Measurements from ENCODE around the gene HSPA12A. TPM values are rescaled to one million over a fixed set of nuclear protein-coding genes. Genes with fewer than 3 reads are reported as not detected.

HSPA12A gene
- total RNA-seq, 1 experiment from 2014 or later: 2.4 TPM

DNA sequence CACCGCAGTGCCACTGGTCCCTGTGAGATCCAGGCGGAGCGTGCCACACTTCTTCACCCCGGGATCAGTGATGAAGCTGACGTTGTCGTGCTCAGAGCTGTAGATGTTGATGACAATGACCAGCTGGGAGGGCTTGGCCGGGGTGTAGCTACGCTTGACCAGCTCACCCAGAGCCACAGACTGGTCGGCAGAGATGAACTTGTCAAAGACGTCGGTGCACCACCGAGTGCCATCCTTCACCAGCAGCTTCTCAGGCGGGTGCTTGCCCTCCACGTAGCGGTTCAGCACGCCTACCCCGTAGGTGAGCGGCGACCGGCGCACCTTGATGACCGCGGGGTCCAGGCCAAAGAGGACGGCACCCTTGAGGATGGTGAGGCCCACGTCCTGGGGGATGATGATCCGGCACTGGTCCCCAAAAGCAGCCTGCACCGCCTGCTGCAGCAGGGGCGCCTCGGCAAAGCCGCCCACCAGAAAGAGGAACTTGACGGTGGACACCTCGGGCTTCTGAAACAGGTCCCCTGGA lies 67.4 kb downstream of the HSPA12A start:
- no TSS peak for BruUV-seq (replicated peaks)
- CTCF ChIA-PET: no interaction called here
- no peak for DNase-seq
- TF ChIP-seq, protein P1, sequence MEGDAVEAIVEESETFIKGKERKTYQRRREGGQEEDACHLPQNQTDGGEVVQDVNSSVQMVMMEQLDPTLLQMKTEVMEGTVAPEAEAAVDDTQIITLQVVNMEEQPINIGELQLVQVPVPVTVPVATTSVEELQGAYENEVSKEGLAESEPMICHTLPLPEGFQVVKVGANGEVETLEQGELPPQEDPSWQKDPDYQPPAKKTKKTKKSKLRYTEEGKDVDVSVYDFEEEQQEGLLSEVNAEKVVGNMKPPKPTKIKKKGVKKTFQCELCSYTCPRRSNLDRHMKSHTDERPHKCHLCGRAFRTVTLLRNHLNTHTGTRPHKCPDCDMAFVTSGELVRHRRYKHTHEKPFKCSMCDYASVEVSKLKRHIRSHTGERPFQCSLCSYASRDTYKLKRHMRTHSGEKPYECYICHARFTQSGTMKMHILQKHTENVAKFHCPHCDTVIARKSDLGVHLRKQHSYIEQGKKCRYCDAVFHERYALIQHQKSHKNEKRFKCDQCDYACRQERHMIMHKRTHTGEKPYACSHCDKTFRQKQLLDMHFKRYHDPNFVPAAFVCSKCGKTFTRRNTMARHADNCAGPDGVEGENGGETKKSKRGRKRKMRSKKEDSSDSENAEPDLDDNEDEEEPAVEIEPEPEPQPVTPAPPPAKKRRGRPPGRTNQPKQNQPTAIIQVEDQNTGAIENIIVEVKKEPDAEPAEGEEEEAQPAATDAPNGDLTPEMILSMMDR (IDR thresholded peaks at IDR 0.05; ENCODE audit: unreplicated experiment): no peak
- Mint-ChIP-seq H3K4me1 (ENCODE audit: low read depth, unreplicated experiment) (no peaks in the 10 kb centered on the region), H3K36me3 (ENCODE audit: insufficient read depth, unreplicated experiment) (no peaks in the 10 kb centered on the region), H3K4me3 (ENCODE audit: low read depth, unreplicated experiment) (no peak overlapping the region), H3K9me3 (ENCODE audit: low read depth, unreplicated experiment) (no peaks in the 10 kb centered on the region), H3K27ac (ENCODE audit: unreplicated experiment) (no peak overlapping the region), H3K27me3 (ENCODE audit: unreplicated experiment) (peaks cover 13% of the 10 kb centered on the region)
- intact Hi-C loops (cut with micrococcal nuclease; ENCODE audit: unreplicated experiment): no loop called here

DNA sequence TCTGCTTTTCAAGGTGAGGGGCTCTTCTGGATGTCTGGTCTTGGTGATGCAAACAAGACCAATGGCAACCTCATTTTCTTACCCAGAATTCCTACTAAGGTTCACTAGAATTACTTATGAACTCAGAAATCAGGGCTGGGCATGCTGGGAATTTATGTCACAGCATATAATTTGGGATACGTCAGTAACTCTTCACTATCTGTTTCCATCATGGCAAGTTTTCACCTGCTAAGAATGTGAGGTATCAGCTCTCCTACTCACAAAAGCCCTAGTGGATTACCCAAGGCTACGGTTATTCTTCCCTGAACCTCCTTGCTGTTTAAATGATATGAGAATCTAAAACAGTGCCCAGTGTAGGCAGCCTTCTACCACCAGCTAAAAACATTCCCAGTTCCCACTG lies 68.5 kb downstream of the HSPA12A start:
- Mint-ChIP-seq H3K4me1 (ENCODE audit: low read depth, unreplicated experiment) (no peaks in the 10 kb centered on the region), H3K9me3 (ENCODE audit: low read depth, unreplicated experiment) (no peaks in the 10 kb centered on the region), H3K4me3 (ENCODE audit: low read depth, unreplicated experiment) (no peak overlapping the region), H3K27me3 (ENCODE audit: unreplicated experiment) (peaks cover 13% of the 10 kb centered on the region), H3K36me3 (ENCODE audit: insufficient read depth, unreplicated experiment) (no peaks in the 10 kb centered on the region), H3K27ac (ENCODE audit: unreplicated experiment) (no peak overlapping the region)
- intact Hi-C loops (cut with micrococcal nuclease; ENCODE audit: unreplicated experiment): no loop called here
- TF ChIP-seq, protein P1 (IDR thresholded peaks at IDR 0.05; ENCODE audit: unreplicated experiment): no peak
- CTCF ChIA-PET: no interaction called here
- no TSS peak for BruUV-seq (replicated peaks)
- no peak for DNase-seq

DNA sequence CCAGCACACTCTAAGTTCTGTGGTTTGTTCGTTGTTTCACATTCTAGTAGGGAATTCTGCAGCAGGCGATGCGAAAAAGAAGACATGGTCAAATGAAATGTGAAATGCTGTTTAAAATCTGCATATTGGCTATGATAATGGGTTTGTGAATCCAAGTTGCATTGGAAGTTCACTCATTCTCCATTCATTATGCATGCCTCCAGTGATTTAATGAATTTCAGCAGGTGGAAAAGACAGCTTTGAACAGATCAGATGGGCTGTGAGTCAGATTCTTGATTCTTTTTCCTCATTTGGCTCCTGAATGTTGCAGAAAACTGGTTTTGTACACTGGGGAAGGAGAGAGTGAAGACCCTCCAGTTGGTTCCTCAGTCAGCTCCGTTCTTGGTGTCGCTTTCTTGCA lies 69.5 kb downstream of the HSPA12A start:
- Mint-ChIP-seq H3K4me1 (ENCODE audit: low read depth, unreplicated experiment) (no peaks in the 10 kb centered on the region), H3K27me3 (ENCODE audit: unreplicated experiment) (peaks cover 20% of the 10 kb centered on the region), H3K9me3 (ENCODE audit: low read depth, unreplicated experiment) (no peaks in the 10 kb centered on the region), H3K27ac (ENCODE audit: unreplicated experiment) (no peak overlapping the region), H3K36me3 (ENCODE audit: insufficient read depth, unreplicated experiment) (no peaks in the 10 kb centered on the region), H3K4me3 (ENCODE audit: low read depth, unreplicated experiment) (no peak overlapping the region)
- intact Hi-C loops (cut with micrococcal nuclease; ENCODE audit: unreplicated experiment): no loop called here
- BruUV-seq (replicated peaks): no TSS peak
- no peak for DNase-seq
- TF ChIP-seq, protein P1 (IDR thresholded peaks at IDR 0.05; ENCODE audit: unreplicated experiment): no peak
- CTCF ChIA-PET: no interaction called here

DNA sequence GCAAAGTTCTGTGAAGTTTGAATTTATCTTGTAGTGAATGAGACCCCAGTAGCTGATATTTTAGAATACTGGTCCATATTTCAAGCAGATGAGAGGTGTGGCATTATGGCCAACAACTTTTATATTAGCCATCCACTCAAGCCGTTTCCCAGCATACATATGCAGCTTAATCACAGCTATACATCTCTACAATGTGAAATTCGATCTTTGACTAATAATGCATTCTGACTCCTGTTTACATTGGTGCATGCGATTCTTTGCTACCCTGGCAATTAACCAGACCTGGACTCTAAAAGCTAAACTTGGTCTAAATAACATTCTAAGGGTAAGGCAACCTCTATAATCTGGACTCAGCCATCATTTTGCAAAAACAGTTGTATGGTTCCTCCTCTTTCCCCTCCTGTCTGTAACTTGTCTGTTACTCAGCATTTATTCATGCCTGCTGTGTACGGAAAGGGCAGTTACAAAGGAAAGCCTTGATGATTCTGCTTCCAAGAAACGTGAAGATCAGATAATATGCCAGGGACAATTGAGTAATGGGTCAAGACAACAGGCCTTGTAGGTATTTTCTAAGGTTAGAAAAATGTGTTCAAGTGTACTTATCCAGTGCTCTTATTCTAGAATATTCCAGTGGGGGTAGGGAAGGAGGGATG lies 71.0 kb downstream of the HSPA12A start:
- CTCF ChIA-PET: no interaction called here
- no peaks in the 10 kb centered on the region for H3K4me1 Mint-ChIP-seq (ENCODE audit: low read depth, unreplicated experiment)
- no peaks in the 10 kb centered on the region for H3K36me3 Mint-ChIP-seq (ENCODE audit: insufficient read depth, unreplicated experiment)
- DNase-seq: no peak
- no peak overlapping the region for H3K27ac Mint-ChIP-seq (ENCODE audit: unreplicated experiment)
- intact Hi-C loops (cut with micrococcal nuclease; ENCODE audit: unreplicated experiment): no loop called here
- peaks cover 22% of the 10 kb centered on the region for H3K27me3 Mint-ChIP-seq (ENCODE audit: unreplicated experiment)
- BruUV-seq (replicated peaks): no TSS peak
- no peak overlapping the region for H3K4me3 Mint-ChIP-seq (ENCODE audit: low read depth, unreplicated experiment)
- H3K9me3 Mint-ChIP-seq (ENCODE audit: low read depth, unreplicated experiment): no peaks in the 10 kb centered on the region
- TF ChIP-seq, protein P1 (IDR thresholded peaks at IDR 0.05; ENCODE audit: unreplicated experiment): no peak
